GM18909 (cell line): Measurements from ENCODE around the gene WWTR1.

Experiments
- ATAC-seq: cut with Tn5 transposase; IDR thresholded peaks from one replicate; pipeline ENCODE4 v1.9.1; 2021; ENCODE audit warnings: mild to moderate bottlenecking; ENCODE audit not compliant: unreplicated experiment, poor library complexity

WWTR1 gene

DNA sequence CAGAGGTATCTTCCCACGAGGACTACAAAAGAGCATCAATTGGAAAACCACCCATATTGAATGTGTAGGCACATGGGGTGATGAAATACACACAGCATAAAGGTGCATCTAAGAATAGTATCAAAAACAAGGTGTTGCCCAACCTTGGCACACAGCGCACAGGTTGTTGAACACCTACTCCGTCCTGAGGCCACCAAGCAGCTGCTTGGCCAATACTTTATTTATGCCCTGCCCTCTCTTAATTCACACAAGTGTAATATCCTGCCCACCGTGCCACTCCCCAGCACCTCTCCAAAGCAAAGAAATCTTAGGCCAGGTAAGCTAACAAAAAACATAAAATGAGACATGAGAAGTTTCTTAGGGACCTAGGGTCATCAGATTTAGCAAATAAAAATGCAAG is 31.2 kb downstream of the WWTR1 start:
- ATAC-seq, result no peak

DNA sequence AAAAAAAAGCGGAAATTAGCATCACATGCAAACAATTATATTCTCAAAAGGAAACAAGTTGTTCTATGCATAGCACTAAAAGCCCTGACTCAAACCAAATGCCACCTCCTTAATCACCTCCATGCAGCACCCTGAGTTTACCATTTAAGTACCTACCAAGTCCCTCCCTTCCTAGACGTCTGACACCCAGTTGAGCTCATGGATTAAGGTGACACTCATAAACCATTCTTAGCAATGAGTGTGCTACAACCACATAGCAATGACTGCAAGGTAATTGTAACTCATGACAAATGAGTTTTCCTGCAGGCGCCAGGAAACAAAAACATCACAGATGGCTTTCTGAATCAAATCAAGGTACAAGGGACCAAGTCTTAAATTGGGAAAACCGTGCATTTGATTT is 32.0 kb downstream of the WWTR1 start:
- ATAC-seq, result no peak

DNA sequence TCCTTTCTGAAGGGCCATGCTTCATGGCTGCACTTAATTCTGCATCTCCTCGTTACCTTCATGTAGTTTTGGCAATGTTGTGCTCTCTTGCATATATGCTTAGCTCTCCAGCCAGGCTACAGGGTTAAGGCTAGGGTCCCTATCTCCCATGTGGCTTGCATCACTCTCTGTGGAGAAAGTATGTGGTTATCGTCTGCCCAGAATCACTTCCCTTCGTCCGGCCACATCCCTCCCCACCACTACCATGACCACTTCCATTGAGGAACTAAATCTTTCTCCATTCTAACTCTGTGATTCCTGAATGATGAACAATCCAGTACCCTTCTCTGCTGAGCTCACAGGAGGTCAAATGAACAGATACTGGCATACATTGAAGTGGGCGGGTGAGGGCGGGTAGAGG is 34.0 kb downstream of the WWTR1 start:
- no peak for ATAC-seq

DNA sequence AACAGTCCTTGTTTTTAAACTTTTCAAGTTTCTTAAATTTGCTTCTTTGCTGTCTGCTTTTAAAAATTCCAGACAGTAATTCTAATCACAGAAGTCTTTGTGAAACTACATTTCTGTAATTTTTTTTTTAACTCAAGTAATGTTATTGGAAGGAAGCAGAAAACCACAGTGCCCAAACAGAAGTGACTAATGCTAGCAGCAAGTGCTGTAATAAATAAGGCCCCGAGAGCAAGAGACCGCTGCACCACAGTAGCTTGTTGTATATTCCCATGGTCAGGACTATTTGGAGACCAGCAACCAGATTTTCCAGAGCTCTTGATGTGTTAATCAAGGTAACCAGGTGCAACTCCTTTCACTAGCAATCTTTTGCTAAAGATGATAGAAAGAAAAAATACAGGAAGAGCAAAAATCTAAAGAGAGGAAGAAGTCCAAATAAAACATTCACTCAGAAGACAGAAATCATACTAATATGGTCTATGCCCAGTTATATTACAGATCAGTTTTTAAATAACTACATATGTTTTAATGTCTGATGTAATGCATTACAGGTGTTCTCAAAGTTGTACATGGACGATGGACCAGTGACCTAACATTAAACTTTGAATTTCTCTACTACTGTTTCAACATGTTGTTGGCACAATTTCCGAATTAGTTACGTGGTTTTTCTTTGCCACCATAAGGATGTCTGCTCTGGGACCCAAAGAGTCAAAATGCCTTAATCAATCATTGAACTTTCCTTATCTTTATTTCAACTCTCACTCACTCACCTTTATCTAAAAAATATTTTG is 36.4 kb downstream of the WWTR1 start:
- peak; percentile 73 for ATAC-seq

DNA sequence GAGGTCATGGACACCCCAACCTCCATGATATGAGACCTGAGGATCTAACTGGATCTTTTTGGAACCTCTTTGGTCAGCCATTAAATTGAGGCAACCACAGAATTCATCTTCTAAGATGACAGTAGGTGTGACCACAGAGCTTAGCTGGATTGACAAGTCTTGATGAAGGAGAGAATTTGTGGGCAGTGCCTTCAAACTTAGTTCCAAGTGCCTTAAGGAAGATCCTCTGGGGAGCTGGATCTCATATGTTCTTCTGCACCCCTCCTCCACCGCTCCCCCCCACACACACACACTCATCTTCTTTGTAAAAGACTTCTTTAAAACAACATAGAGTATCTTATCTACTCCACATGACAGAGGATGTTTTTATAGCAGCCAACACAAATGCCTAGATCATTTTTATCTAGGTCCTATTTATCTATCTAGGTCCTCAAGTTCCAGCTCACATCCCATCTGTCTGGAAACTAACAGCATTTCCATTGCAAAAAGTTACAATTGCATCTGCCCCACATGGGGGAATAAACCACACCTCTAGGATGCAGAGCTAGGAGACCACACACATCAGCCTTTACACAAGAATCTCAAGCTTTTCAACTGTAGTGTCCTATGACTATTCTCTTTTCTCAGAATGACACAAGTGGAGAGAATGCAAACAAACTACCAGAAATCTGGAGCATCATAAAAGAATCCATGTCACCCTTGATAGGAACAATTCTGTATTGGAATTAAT is 37.4 kb downstream of the WWTR1 start:
- peak; percentile 59 for ATAC-seq

DNA sequence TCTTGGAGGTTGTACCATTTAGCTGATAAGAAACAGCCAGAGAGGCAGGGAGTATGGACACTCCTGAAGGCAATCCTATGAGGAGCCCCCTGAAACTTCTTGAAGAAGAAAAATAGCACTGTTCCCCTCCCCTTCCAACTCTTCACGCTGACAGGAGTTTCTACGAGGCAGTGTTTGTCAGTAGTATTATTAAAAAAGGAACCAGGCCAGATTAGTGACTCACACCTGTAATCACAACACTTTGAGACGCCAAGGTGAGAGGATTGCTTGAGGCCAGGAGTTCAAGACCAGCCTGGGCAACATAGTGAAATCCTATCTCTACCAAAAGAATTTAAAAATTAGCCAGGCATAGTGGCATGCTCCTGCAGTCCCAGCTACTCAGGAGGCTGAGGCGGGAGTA is 38.7 kb downstream of the WWTR1 start:
- no peak for ATAC-seq

DNA sequence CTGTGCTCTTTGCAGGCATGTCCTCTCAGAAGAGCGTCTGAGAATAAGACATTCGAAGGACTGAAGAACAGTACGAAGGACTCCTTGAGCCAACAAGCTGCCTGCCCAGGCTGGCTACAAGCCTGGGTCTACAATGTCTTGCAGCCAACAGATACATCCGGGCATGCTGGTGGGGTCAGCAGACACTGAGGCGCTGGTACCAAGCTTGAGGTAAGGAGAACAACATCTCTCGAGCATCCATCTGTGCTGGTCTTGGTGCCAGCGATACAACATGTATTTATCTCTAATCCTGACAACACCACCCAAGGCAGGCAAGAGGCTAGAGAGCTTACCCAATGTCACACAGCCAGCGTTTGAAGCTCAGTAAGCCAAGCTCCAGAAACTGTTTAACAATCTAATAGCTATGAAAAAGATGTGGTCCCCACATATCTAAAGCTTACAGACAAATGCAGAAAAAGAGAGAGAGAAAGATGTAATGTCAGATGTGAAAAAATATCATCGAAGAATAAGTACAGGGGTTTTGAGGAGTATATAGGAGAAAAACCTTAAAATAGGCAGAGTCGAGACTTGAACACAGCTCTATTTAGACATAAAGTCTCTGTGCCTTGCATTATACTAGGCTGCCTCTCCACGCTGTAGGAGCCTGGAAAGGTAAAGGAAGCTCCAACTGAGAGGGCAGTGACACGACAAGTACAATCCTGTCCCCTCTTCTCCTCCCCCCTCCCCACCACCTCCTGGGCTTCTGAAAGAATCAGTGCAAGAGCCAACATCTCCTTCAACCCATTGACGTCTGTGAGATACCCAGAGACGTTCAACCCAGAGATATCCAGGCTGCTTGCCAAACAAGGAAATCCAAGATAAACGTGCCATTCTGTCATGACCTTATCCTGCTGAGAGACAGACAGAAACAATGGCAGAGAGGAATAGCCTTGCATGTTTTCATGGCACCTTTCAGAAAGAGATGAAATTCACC is 39.4 kb downstream of the WWTR1 start:
- no peak for ATAC-seq

DNA sequence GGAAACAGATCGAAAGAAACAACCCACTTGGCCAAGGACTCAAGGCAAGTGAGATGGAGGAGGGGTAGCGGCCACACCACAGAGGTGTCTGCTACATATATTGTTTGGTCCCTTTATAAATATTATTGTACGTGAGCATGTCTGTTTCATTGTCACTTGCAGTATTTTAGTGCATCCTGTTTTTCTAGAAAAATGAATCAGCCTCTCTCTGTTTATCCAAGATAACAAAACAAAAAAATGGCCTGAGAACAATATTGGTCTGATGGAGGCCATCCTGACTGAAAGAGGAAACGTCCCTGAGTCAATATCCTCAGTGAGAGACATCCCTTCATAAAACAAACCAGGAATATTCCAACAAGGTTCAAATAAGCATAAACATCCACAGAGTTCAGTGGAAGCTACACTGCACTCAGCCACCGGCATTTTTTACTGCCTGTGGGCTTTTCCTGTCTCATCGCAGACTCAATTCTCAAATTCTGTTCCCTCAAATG is 42.0 kb downstream of the WWTR1 start:
- ATAC-seq, result no peak

DNA sequence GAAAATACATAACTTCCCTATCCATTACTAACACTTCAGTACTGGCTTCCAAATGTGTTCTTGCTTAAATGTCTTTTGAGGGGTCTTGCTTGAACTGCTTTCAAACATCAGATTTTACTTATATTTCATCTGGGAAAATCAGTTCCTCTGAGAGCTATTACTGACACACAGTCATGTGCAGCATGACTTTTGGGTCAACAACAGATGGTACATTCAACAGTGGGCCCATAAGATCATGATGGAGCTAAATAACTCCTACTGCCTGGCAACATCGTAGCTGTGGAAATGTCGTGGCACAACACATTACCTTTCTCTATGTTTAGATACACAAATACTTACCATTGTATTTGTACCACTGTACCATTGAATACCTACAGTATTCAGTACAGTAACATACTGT is 43.8 kb downstream of the WWTR1 start:
- no peak for ATAC-seq

DNA sequence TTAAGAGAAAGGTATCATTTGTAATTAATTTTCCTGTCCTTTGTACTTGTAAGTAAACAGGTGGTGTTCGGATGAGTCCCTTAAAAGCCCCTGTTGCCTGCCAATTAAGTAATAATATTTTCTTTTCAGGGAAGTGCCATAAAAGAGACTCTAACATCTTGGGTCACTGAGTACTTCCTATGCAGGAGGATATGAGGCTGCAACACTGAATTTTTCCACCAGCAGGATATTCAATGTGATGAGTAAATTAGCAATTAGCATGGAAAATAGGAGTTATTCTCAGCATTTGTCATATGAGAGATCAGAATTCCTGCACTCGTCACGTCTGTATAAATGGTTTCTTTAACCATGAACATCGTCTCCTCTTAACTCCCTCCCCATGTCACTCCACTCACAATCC is 45.4 kb downstream of the WWTR1 start:
- no peak for ATAC-seq

DNA sequence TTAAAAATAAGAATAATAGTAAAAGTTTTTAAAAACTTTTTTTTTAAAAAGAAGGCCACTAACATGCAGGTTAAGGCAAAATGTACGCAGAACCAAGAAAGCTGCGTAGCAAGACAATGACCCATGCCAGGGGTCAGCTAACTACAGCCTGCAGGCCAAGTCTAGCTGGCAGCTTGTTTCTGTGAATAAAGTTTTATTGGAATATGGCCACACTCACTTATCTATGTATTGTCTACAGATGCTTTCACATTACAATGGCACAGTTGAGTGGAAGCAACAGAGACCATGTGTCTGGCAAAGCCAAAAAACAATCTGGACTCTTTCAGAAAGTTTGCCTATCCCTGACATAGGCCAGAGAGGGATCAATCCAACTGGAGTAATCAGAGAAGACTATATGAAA is 46.7 kb downstream of the WWTR1 start:
- no peak for ATAC-seq

DNA sequence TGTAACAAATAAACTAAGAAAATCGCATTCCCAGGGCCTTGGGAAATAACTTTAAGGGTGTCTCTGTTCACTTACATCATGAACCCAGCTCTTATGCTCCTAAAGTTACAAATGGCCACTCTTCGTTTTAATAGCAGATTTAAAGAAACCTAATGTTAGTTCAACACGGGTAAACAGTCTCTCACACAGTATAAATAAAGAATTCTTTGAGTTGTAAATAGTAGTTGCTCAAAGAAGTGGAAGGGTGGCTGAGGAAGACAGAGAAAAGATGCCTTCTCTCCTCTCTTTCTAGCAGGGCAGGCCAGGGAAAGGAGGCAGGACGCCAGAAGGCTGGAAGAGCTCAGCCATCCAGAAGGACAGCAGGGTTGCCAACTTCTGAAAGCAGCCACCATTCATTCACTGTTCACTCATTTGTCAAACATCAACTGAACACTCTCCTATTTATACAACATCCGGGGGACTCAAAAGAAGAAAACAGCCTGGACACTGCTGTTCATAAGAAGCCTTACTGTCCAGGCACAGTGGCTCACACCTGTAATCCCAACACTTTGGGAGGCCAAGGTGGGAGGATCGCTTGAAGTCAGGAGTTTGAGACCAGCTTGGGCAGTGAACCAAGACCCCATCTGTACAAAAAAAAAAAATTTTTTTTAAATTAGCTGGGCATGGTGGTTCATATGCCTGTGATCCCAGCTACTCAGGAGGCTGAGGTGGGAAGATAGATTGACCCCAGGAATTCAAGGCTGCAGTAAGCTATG is 47.3 kb downstream of the WWTR1 start:
- ATAC-seq, result no peak

DNA sequence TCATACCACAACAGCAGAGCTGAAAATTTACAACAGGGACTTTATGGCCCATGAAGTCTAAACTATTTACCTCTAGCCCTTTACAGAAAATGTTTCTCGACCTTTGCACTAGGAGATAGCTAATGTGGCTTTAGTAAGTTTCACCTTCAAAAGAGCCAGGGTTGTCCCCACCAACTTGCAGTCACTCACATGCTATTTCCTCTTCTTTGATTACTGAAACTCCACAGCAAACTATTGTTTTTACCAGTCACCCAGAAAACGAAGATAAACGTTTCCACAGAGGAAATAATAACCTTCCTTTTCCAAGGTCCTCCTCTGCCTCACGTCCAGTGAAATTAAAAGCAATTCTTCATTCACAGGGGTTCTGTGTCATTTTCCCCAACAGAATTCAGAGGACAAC is 48.2 kb downstream of the WWTR1 start:
- peak; percentile 97 for ATAC-seq

DNA sequence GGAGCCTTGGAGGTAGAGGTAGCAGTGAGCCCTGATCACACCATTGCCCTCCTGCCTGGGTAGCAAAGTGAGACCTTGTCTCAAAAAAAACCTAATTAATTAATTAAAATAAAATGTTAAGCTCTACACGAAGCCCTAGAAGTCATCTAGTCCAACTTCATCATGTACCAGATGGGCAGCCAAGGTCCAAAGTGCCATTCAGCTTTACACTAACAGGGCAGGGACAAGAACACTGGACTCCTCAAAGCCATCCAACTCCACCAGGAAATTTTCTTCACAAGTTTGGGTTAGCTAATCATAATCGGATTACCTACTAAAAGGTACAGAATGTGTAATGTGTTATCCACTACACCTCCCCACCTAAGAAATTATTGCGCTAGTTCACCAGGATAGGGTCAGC is 48.8 kb downstream of the WWTR1 start:
- peak; percentile 4 for ATAC-seq

DNA sequence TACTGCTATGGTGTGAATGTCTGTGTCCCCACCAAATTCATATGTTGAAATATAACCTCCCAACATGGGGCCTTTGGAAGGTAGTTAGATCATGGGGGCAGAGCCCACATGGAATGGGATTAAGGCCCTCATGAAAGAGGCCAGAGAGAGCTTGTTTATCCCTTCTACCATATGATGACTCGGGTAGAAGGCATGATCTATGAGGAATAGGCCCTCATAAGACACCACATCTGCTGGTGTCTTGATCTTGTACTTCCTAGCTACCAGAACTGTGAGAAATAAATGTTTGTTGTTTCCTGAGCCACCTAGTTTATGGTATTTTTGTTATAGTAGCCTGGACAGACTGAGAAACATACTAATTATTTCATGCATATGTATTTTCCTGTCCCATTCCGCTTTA is 51.9 kb downstream of the WWTR1 start:
- ATAC-seq, result no peak

DNA sequence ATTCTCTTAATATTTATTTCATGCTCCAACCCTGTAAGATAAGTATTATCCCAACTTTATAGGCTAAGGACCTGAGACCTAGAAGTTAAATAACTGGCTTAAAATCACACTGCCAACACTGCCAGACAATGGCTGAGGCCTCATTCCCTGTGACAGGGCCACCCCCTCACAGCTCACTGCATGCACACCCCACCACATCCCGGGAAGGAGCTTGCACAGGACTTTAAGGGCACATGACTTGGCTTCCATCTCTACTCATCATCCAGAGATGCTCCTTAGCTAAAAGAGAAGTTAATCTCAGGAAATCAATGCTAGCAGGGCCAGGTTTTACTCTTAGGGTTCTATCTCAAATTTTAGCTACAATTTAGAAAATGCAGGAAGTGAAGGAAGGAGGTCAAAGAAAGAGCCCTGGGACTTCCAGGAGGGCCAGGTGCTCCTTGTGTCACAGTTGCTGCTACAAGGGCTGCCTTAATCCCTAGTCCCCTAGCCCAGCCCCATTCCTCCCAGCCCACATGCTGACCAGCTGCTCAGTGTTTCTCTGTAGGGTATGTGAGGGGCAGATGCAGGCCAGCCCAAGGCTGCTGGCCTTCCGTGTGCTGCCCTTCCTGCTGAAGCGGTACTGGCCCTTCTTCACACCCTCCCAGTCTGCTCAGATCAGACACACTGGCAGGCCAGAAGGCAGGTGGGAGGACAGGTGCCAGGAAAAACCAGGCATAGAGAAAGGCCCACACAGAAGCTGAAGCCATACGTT is 53.5 kb downstream of the WWTR1 start:
- no peak for ATAC-seq

DNA sequence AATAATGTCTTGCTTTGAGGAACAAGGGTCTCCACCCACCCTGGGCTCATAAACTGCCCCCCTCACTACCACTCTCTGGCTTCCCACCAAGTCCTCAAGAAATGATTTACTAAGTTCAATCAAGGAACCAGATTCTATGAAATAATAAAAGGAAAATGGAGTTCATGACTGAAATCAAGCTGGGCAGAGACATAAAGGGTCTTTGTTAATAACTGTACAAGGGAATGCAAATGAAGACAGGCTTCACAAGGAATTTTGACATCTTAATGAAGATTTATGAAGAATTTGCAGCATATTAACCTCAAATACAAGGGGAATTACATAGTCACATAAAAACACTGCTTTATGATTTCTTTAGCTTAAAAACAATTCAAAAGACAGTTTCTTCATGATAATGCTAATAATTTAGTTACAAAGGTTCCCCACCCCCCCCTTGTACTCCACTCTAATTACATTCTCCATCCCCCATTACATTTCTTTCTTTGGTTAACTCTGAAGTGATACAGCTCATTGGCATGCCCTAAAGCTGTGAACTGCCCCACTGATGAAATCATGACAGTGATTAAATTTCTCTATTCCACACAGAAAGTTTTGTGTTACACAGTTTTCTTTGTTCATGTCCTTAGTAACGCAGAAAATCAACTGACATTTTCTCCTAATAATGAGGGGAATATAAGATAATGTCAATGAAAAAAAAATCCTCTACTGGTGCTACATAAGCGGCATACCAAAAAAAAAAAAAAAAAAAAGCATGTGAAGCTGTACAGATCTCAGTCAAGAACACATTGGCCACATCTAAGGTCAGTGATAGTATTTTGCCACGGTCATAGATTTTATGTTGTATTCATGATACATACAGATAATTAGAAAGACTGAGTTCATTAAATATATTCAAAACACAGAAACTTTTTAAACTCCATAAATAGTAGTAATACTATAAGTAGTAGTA is 54.4 kb downstream of the WWTR1 start:
- no peak for ATAC-seq

DNA sequence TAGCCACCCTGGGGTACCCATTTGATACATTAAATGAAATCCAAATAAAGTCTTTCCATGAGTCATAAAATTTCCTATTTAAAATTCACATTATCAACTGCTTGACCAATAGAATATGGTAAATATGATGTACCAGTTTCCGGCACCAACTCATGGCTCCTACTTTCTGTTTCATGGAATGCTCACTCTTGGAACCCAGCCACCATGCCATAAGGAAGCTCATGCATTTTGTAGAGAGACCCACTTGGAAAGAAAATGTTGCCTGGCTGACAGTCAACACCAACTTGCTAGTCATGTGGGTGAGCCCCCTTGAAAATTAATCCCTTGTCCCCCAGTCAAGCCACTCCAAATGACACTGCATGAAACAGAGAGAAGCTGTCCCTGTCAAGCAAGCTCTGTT is 57.2 kb downstream of the WWTR1 start:
- no peak for ATAC-seq
